ENCODE measurements around the gene TTC7B.
"Not testable (repeated sequence)": the region's sequence is repeated elsewhere in the genome, so short reads cannot be mapped to it uniquely, and the experiment has no call there.

DNA sequence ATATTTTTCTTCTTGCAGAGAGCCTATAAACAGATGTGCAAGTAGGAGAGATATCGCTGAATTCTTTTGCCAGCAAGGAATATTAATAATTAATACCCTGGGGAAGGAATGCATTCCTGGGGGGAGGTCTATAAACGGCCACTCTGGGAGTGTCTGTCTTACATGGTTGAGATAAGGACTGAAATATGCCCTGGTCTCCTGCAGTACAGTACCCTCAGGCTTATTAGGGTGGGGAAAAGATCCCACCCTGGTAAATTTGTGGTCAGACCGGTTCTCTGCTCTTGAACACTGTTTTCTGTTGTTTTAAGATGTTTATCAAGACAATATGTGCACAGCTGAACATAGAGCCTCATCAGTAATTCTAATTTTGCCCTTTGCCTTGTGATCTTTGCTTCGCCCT, 7.3 kb upstream of the TTC7B start:
- TF ChIP-seq CTCF (IDR thresholded peaks at IDR 0.05; ENCODE audit: insufficient read depth, low read length, poor library complexity, severe bottlenecking); EZH2phosphoT487 (conservative IDR thresholded peaks at IDR 0.05; ENCODE audit: low read length): not testable (repeated sequence)

All from SU-DHL-6 (cell line).